Thoracic aorta (tissue), 2 donors: ENCODE results near the gene RAET1E. TPM values are rescaled to one million over a fixed set of nuclear protein-coding genes. Genes with fewer than 3 reads are reported as not detected.
"Not testable (repeated sequence)": the region's sequence is repeated elsewhere in the genome, so short reads cannot be mapped to it uniquely, and the experiment has no call there.

Source experiments
- ATAC-seq: fragments of 150-250 bp; one replicate; pipeline ENCODE4 v1.8.0; 2017; ENCODE audit warnings: low read depth; ENCODE audit not compliant: insufficient number of reproducible peaks, low FRiP score
- DNase-seq: peaks from one replicate; pipeline ENCODE4 v3.0.0-alpha.2; 2020; ENCODE audit warnings: low spot score
- H3K27ac ChIP-seq, 2 donors: fragments of 200-600 bp; sonication (generic); 1 replicate in 1 of 2; 2 replicates in 1 of 2; pipeline ENCODE4 v1.5.1; 2016; ENCODE audit warnings: mild to moderate bottlenecking in 2 of 2, moderate library complexity in 2 of 2
- H3K27me3 ChIP-seq: fragments of 200-600 bp; sonication (generic); replicated peaks from 2 replicates; pipeline ENCODE4 v1.6.0; 2016; ENCODE audit warnings: mild to moderate bottlenecking; ENCODE audit not compliant: insufficient read depth
- H3K36me3 ChIP-seq: fragments of 200-600 bp; sonication (generic); one replicate; pipeline ENCODE4 v1.5.1; 2016
- H3K4me1 ChIP-seq, 2 donors: fragments of 200-600 bp; sonication (generic); 1 replicate in 1 of 2; 2 replicates in 1 of 2; pipeline versions ENCODE4 v1.5.1 to v1.6.0; 2016; ENCODE audit warnings: low read depth in 2 of 2, mild to moderate bottlenecking in 1 of 2; ENCODE audit not compliant: control insufficient read depth in 1 of 2
- H3K4me3 ChIP-seq: fragments of 200-600 bp; sonication (generic); 2 replicates; pipeline ENCODE4 v1.5.1; 2016; ENCODE audit warnings: mild to moderate bottlenecking
- H3K9me3 ChIP-seq: fragments of 200-600 bp; sonication (generic); 2 replicates; pipeline ENCODE4 v1.5.1; 2016
- total RNA-seq, 2 donors: library from RNA; depleted of rRNA; stranded (reverse); fragments of >200 nt; gene quantifications; one replicate each; pipeline versions ENCODE4 v1.1.0 to v1.2.3, GENCODE V29; 2016
- TF ChIP-seq, protein P1 (sequence below): fragments of 200-600 bp; sonication (generic); IDR thresholded peaks from one replicate; pipeline ENCODE4 v1.5.1; 2019; ENCODE audit warnings: antibody characterized with exemption

Gene RAET1E
- total RNA-seq, 2 donors from 2014 or later: not detected

- Histone ChIP-seq H3K27ac (no peak overlapping the region), H3K36me3 (no peaks in the 10 kb centered on the region), H3K27me3 (no peaks in the 10 kb centered on the region), H3K9me3 (no peaks in the 10 kb centered on the region), H3K4me1 (peaks cover 0 to 6% of the 10 kb centered on the region in 2 donors), H3K4me3 (no peak overlapping the region)
- TF ChIP-seq, protein P1, sequence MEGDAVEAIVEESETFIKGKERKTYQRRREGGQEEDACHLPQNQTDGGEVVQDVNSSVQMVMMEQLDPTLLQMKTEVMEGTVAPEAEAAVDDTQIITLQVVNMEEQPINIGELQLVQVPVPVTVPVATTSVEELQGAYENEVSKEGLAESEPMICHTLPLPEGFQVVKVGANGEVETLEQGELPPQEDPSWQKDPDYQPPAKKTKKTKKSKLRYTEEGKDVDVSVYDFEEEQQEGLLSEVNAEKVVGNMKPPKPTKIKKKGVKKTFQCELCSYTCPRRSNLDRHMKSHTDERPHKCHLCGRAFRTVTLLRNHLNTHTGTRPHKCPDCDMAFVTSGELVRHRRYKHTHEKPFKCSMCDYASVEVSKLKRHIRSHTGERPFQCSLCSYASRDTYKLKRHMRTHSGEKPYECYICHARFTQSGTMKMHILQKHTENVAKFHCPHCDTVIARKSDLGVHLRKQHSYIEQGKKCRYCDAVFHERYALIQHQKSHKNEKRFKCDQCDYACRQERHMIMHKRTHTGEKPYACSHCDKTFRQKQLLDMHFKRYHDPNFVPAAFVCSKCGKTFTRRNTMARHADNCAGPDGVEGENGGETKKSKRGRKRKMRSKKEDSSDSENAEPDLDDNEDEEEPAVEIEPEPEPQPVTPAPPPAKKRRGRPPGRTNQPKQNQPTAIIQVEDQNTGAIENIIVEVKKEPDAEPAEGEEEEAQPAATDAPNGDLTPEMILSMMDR: no peak
- no peak for DNase-seq
- ATAC-seq: no peak
Observed at GRCh38 chr6:149856256-149856994, 41.5 kb downstream of the RAET1E start.

GRCh38 chr6:149855741-149856140 lies 42.2 kb downstream of the RAET1E start:
- DNase-seq (no peak), ATAC-seq (no peak)
- no peaks in the 10 kb centered on the region for H3K9me3 ChIP-seq
- no peak overlapping the region for H3K4me3 ChIP-seq
- H3K27me3 ChIP-seq: no peaks in the 10 kb centered on the region
- no peaks in the 10 kb centered on the region for H3K36me3 ChIP-seq
- TF ChIP-seq, protein P1: no peak
- H3K4me1 ChIP-seq: peaks cover 0 to 6% of the 10 kb centered on the region in 2 donors
- H3K27ac ChIP-seq: no peak overlapping the region

DNA sequence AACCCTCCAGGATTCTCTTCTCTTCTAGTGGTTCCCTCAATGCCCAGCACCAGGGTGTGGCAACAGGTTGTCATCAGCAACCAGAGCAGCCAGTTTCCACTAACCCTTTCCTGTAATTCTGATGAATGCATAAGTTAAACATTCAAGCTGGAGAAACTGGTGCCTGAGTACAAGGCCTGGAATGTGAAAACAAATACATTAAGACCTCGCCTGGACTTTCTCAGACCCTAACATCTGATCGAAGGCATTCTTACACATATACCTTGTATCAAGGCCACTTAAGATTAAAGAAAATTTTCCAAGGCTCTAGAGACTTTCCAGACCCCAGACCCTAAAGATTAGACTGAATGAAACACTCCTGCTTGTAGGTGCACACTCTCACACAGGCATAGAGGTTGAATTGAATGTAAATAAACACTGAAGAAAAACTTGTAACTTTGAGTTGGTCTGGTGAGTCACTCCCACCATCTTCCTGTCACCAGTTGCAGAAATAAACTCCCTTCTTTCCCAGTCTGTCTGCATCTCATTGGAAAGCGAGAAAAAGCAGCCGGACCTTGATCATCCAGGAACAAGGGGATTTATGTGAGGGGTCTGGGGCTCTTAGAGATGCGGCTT lies 42.8 kb downstream of the RAET1E start:
- Histone ChIP-seq H3K9me3 (no peaks in the 10 kb centered on the region), H3K4me1 (peaks cover 0 to 6% of the 10 kb centered on the region in 2 donors), H3K27me3 (no peaks in the 10 kb centered on the region), H3K36me3 (no peaks in the 10 kb centered on the region), H3K4me3 (no peak overlapping the region), H3K27ac (no peak overlapping the region)
- DNase-seq: no peak
- TF ChIP-seq, protein P1: no peak
- no peak for ATAC-seq

- ATAC-seq (no peak), DNase-seq (no peak)
- TF ChIP-seq, protein P1: no peak
- H3K36me3 ChIP-seq: no peaks in the 10 kb centered on the region
- H3K27ac ChIP-seq: no peak overlapping the region
- no peaks in the 10 kb centered on the region for H3K9me3 ChIP-seq
- peaks cover 0 to 6% of the 10 kb centered on the region in 2 donors for H3K4me1 ChIP-seq
- H3K27me3 ChIP-seq: no peaks in the 10 kb centered on the region
- no peak overlapping the region for H3K4me3 ChIP-seq
Observed at GRCh38 chr6:149854532-149854931, 43.4 kb downstream of the RAET1E start.

DNA sequence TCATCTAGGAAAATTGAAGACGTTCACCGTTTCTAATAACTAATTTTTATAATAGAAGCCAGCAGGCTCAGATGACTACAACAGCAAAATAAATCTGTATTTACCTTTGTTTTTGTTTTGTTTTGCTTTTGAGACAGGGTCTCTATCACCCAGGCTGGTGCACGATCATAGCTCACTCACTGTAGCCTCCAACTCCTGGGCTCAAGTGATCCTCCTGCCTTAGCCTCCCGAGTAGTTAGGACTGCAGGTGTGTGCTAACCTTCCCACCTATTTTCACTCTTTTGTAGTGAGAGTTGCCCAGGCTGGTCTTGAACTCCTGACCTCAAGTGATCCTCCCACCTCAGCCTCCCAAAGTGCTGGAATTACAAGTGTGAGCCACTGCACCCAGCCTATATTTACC lies 43.9 kb downstream of the RAET1E start:
- not testable (repeated sequence) for H3K27ac ChIP-seq

More for the DNA sequence above, 43.9 kb downstream of the RAET1E start:
- H3K9me3 ChIP-seq, ATAC-seq, DNase-seq, H3K4me1 ChIP-seq, H3K36me3 ChIP-seq, H3K4me3 ChIP-seq, H3K27me3 ChIP-seq: not testable (repeated sequence)
